Endothelial cell of umbilical vein (primary cell): Measurements from ENCODE around the gene MAPK11.
"Not testable (repeated sequence)": the region's sequence is repeated elsewhere in the genome, so short reads cannot be mapped to it uniquely, and the experiment has no call there.

Source experiments
- CTCF ChIP-seq, 2 donors: IDR thresholded peaks; 1 replicate in 1 of 2; 2 replicates in 1 of 2; pipeline ENCODE4 v1.5.1; 2011; ENCODE audit warnings: low read length in 2 of 2, mild to moderate bottlenecking in 2 of 2, moderate library complexity in 2 of 2, control low read depth in 1 of 2, inconsistent platforms in 1 of 2, low read depth in 1 of 2; ENCODE audit not compliant: insufficient read depth in 1 of 2; ENCODE audit errors: extremely low read depth in 1 of 2
- MAX ChIP-seq: IDR thresholded peaks from 2 replicates; pipeline ENCODE4 v1.6.1; 2011; ENCODE audit not compliant: insufficient read depth, insufficient read length
- POLR2A ChIP-seq: IDR thresholded peaks from 2 replicates; pipeline ENCODE4 v1.6.1; 2012; ENCODE audit warnings: low read depth, mild to moderate bottlenecking, control low read depth, low read length

- not testable (repeated sequence) for TF ChIP-seq POLR2A; MAX; CTCF (IDR thresholded peaks at IDR 0.05; ENCODE audit: extremely low read depth in 1 of 2, insufficient read depth in 1 of 2, low read depth in 1 of 2, low read length in 2 of 2)
Measured at GRCh38 chr22:50273781-50274180, 3.6 kb upstream of the MAPK11 start.
